Peyer's patch (tissue), 4 donors: Measurements from ENCODE around the gene STH. TPM values are rescaled to one million over a fixed set of nuclear protein-coding genes. Genes with fewer than 3 reads are reported as not detected.

Experiments used
- DNase-seq, 3 donors: peaks; one replicate each; pipeline ENCODE4 v3.0.0-alpha.2; 2017 to 2019
- H3K27ac ChIP-seq, 4 donors: fragments of 200-600 bp; sonication (generic); one replicate each; pipeline ENCODE4 v1.5.1; 2016 to 2019
- H3K27me3 ChIP-seq, 2 donors: fragments of 200-600 bp; sonication (generic); one replicate each; pipeline ENCODE4 v1.5.1; 2019
- H3K36me3 ChIP-seq, 3 donors: fragments of 200-600 bp; sonication (generic); one replicate each; pipeline ENCODE4 v1.5.1; 2016 to 2019
- H3K4me1 ChIP-seq, 4 donors: fragments of 200-600 bp; sonication (generic); one replicate each; pipeline ENCODE4 v1.5.1; 2016 to 2019
- H3K4me3 ChIP-seq, 4 donors: fragments of 200-600 bp; sonication (generic); 1 replicate in 3 of 4; 2 replicates in 1 of 4; pipeline ENCODE4 v1.5.1; 2016 to 2019; ENCODE audit warnings: mild to moderate bottlenecking in 1 of 4
- H3K9me3 ChIP-seq, 4 donors: fragments of 200-600 bp; sonication (generic); one replicate each; pipeline ENCODE4 v1.5.1; 2016 to 2019; ENCODE audit warnings: mild to moderate bottlenecking in 1 of 4
- CTCF ChIP-seq, 6 experiments: fragments of 450-650 bp in 4 of 6; fragments of 200-600 bp in 2 of 6; sonication (generic) in 1 of 6; IDR thresholded peaks; one replicate each; pipeline ENCODE4 v1.5.1; 2017 to 2019; ENCODE audit warnings: antibody characterized with exemption in 6 of 6, mild to moderate bottlenecking in 3 of 6, moderate library complexity in 1 of 6
- POLR2A ChIP-seq, 2 donors: fragments of 450-650 bp; IDR thresholded peaks; one replicate each; pipeline ENCODE4 v1.5.1; 2017; ENCODE audit warnings: antibody characterized with exemption in 2 of 2, mild to moderate bottlenecking in 2 of 2, moderate library complexity in 2 of 2
- total RNA-seq, 4 donors: library from RNA; depleted of rRNA; stranded (reverse); fragments of >200 nt; gene quantifications; one replicate each; pipeline ENCODE4 v1.1.0, GENCODE V29; 2016

STH gene
- total RNA-seq, 4 donors from 2014 or later = not detected

- H3K4me1 ChIP-seq = no peaks in the 10 kb centered on the region
- no peak for DNase-seq
Observed at GRCh38 chr17:45963283-45963682, 35.8 kb upstream of the STH start.

GRCh38 chr17:45963889-45964288 is 35.2 kb upstream of the STH start:
- no peaks in the 10 kb centered on the region for H3K9me3 ChIP-seq
- no peak for TF ChIP-seq CTCF (IDR thresholded peaks at IDR 0.05)
- no peak for TF ChIP-seq POLR2A (IDR thresholded peaks at IDR 0.05)

More at GRCh38 chr17:45963283-45963682, 35.8 kb upstream of the STH start:
- Histone ChIP-seq H3K9me3 (no peaks in the 10 kb centered on the region), H3K36me3 (no peaks in the 10 kb centered on the region), H3K27ac (no peak overlapping the region), H3K4me3 (no peak overlapping the region), H3K27me3 (no peaks in the 10 kb centered on the region)
- TF ChIP-seq POLR2A (IDR thresholded peaks at IDR 0.05) (no peak), CTCF (IDR thresholded peaks at IDR 0.05) (no peak)

GRCh38 chr17:45964634-45965033 is 34.4 kb upstream of the STH start:
- no peak for TF ChIP-seq POLR2A (IDR thresholded peaks at IDR 0.05)
- TF ChIP-seq CTCF (IDR thresholded peaks at IDR 0.05) = no peak
- Histone ChIP-seq H3K27ac (no peak overlapping the region), H3K4me3 (no peak overlapping the region), H3K36me3 (no peaks in the 10 kb centered on the region), H3K4me1 (no peaks in the 10 kb centered on the region), H3K9me3 (no peaks in the 10 kb centered on the region), H3K27me3 (no peaks in the 10 kb centered on the region)
- DNase-seq = no peak

More at GRCh38 chr17:45963889-45964288, 35.2 kb upstream of the STH start:
- no peaks in the 10 kb centered on the region for H3K36me3 ChIP-seq
- DNase-seq = no peak
- H3K4me1 ChIP-seq = no peaks in the 10 kb centered on the region
- no peak overlapping the region for H3K4me3 ChIP-seq
- H3K27ac ChIP-seq = no peak overlapping the region
- H3K27me3 ChIP-seq = no peaks in the 10 kb centered on the region

GRCh38 chr17:45965812-45966211 is 33.2 kb upstream of the STH start:
- no peaks in the 10 kb centered on the region for H3K4me1 ChIP-seq
- DNase-seq = no peak
- H3K27ac ChIP-seq = no peak overlapping the region
- H3K36me3 ChIP-seq = no peaks in the 10 kb centered on the region
- no peaks in the 10 kb centered on the region for H3K27me3 ChIP-seq
- TF ChIP-seq CTCF (IDR thresholded peaks at IDR 0.05) (no peak), POLR2A (IDR thresholded peaks at IDR 0.05) (no peak)
- no peak overlapping the region for H3K4me3 ChIP-seq
- no peaks in the 10 kb centered on the region for H3K9me3 ChIP-seq

GRCh38 chr17:45966606-45967280 is 32.3 kb upstream of the STH start:
- no peak for DNase-seq

More at GRCh38 chr17:45966606-45967280, 32.3 kb upstream of the STH start:
- TF ChIP-seq POLR2A (IDR thresholded peaks at IDR 0.05) (no peak), CTCF (IDR thresholded peaks at IDR 0.05) (no peak)
- Histone ChIP-seq H3K4me3 (no peak overlapping the region), H3K4me1 (no peaks in the 10 kb centered on the region), H3K9me3 (no peaks in the 10 kb centered on the region), H3K27me3 (no peaks in the 10 kb centered on the region), H3K27ac (no peak overlapping the region), H3K36me3 (no peaks in the 10 kb centered on the region)
